SK-MEL-5 (cell line): Measurements from ENCODE around the gene FGGY. TPM values are rescaled to one million over a fixed set of nuclear protein-coding genes. Genes with fewer than 3 reads are reported as not detected.

Source experiments
- DNase-seq: peaks from one replicate; pipeline ENCODE4 v3.0.0-alpha.2; 2016; ENCODE audit warnings: low read depth, low spot score
- in situ Hi-C: cut with HindIII; loops from 2 replicates; pipeline ENCODE4 v1.10.0; 2016; ENCODE audit warnings: low sequenced_read_pairs, high pct_unique_total_duplicates, low pct_unique_long_range_greater_than_20kb
- total RNA-seq: library from RNA; depleted of rRNA; stranded (reverse); fragments of >200 nt; shearing (Covaris generic); gene quantifications from 2 replicates; pipeline ENCODE4 v1.2.3, GENCODE V29; 2014

The FGGY gene
- total RNA-seq, 1 experiment from 2014 or later = 12.0 TPM

DNA sequence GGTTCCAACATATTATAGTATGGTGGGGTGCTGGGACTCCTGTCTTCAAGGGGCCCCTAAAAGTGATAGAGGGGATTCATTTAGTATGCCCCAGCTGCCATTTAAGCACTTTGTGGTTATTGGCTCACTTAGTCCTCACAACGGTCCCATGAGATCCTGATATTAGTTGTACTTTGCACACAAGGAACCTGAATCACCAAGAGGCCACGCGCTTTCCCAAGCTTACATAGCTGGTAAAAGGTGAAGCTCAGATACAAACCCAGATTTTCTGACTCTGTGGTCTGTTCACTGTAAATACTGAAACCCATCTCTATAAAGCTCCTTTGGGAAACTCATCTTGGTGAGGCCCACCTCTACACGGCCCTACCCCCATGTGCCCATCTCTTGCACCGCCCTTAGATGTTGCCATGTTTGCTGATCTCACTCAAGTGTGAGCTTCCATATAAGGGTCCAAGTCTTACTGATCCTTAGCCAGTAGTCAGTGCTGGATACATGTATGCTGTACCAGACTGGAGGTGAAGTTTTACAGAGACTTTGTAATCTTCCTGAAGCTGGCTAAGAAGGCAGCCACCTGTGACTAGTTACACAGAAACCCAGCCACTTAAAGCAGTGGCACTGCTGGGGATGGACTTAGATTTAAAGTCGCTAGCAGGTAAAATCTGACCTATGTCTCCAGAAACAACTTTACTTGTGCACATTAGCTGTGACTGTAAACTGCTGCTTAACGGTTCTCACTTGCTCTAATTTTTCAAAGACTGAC lies 393.5 kb downstream of the FGGY start:
- DNase-seq = no peak
- in situ Hi-C loops = no loop called here

DNA sequence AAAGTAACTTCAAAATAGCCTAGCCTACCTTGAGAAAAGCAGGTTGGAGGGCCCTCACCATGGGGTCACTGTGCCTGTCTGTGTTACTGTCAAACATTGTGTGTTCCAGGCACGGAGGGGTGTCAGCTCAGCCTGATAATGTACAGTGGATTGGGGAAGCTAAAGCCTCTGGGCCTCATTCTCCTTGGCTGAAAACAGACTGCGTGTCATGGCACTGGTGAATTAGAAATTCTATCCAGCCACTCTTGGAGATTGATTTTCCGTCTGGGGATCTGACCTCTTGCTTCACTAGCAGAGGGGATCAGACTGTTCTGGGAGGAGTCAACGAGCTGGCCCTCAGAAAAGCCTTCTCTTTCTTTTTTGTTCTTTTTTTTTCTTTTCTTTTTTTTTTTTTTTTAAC lies 394.4 kb downstream of the FGGY start:
- in situ Hi-C loops = no loop called here
- DNase-seq = no peak

DNA sequence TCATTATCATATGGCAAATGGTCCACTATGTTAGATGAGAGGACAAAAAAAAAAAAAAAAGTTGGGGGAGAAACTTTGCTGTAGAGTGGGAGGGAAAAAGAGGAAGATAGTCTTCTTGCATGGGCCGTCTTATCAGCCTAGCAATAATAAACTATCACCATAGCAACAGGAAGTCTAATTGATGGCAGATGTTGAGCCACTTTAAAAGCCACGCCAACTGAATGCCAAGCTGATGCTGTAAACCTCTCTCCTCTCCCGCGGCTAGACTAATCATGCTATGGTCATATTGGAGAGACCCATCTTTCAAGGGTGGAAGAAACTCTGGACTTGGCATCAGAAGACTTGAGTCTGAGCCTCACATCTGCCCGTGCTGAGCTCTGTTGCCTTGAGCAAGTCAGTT lies 395.7 kb downstream of the FGGY start:
- no peak for DNase-seq
- in situ Hi-C loops = no loop called here

DNA sequence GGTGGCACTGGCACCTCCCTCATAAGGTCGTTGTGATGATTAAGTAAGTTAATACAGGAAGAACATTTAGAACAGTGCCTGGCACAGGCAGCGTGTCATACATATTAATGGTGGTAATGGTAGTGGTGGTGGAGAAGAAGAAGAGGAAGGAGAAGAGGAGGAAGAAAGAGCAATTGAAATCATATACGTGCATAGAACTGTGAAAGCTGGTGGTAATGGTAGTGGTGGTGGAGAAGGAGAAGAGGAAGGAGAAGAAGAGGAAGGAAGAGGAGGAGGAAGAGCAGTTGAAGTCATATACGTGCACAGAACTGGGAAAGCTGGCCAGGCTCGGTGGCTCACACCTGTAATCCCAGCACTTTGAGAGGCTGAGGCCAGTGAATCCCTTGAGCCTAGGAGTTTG lies 396.5 kb downstream of the FGGY start:
- DNase-seq = no peak
- in situ Hi-C loops = no loop called here

DNA sequence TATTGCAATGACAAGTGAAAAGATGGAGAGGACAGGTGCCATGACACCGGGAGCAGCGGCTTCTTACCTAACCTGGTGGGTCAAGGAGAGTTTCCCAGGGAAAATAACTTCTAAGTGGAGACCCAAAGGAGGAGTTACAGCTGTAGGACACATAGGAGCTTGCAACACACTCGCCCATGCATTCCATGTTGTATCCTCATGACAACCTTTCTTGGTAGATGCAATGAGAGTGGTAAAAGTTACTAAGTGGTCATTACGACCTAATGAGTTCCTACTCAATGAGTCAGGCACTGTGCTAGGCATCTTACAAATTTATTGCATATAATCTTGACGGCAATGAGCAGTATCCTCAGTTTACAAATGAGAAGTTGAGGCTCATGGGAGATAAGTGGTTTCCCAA lies 398.4 kb downstream of the FGGY start:
- in situ Hi-C loops = no loop called here

DNA sequence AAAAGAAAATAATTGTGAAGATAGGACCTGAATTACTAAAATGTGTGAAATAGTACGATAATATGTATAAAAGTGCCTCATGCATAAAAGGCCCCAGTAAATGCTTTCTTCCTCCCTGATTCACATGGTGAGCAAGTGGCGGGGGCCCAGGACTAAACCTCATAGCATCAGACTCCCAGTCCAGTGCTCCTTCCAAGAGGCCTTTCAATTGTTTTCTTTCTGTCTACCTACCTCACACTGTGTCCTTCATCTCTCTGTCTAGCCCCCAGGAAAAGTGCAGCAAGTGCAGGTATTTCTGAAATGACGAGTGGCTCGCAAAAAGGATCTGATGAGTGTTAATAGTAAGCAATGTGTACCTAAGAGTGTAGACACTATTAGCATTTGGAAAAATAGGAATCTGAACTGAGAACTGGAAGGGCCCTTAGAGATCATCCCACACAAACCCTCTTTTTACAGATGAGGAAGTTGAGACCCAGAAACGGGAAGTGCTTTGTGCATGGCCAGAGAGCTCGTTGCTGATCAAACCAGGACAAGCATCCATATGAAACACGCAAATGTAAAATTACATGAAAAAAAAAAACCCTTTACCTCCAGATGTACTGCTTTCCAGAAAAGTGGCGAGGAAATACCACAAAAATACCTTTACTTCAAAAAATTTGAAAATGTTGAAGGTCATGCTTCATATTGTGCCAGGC lies 399.7 kb downstream of the FGGY start:
- no peak for DNase-seq
- in situ Hi-C loops = no loop called here

More for the DNA sequence above, 398.4 kb downstream of the FGGY start:
- DNase-seq = no peak

DNA sequence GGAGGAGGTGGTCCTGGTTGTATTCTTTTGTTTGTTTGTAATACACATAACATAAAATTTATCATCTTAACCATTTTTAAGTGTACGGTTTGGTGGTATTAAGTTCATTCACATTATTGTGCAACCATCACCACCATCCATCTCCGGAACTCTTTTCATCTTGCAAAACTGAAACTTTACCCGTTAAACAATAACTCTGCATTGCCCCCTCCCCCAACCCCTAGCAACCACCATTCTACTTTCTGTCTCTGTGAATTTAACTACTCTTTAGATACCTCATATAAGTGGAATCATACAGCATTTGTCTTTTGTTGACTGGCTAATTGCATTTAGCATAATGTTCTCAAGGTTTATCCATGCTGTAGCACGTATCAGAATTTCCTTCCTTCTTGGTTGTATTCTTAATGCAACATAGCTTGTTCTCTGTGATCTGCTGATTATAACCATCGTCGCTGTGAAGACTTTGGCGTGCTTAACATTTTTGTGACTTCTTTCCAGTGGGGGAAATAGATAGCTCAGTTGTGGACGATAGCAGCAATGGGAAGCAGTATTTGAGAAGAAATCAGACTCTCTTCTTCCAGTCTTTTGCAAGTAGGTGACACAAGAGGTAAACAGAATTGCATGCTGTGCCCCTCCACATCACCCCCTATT lies 400.4 kb downstream of the FGGY start:
- no peak for DNase-seq
- in situ Hi-C loops = no loop called here

DNA sequence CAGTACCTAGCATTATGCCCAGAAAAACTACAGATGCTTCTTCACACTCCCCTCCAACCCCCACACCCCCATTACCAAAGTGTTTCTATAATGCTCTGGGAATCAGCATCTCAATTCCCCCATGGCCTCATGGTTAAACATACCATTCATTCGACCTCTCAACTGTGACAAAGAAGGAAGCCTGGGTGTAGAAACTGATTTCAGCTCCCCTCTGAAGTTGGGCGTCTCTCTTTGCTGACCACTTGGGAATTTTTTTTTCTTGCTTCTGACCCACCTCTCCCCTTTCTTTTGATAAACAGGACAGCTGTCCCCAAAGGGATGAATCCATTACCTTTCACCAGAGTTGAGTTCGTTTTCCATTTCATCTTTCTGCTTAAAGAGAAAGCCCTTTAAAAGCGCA lies 401.5 kb downstream of the FGGY start:
- no peak for DNase-seq
- in situ Hi-C loops = no loop called here

DNA sequence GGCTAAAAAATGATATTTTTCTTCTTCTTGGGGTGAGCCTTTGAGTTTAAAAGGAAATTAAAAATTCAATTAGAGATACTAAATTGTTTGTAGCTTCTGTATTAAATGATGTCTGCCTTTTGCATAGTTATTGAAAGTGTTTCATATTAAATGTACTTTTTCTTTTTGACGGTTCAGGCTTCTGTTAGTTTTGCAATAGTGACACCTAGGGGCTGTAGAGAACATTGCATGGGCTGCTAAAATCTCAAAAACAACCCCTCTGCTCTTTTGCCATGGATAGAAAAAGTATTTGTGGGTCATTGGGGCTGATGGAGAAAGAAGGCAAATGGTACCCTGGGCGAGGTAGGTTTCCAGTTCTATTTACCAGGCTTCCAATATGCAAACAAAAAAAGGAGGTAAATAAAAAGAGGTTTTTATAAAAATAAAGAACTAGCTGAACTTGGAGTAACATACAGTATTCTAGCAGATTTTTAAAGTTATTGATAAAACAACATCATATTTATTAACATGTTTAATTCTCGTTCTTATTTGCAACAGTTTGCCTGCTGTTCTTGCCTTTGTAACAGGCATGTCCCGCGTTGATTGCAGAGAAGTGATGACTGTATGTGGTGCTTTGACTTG lies 402.4 kb downstream of the FGGY start:
- peak; percentile 61 for DNase-seq
- in situ Hi-C loops = no loop called here

DNA sequence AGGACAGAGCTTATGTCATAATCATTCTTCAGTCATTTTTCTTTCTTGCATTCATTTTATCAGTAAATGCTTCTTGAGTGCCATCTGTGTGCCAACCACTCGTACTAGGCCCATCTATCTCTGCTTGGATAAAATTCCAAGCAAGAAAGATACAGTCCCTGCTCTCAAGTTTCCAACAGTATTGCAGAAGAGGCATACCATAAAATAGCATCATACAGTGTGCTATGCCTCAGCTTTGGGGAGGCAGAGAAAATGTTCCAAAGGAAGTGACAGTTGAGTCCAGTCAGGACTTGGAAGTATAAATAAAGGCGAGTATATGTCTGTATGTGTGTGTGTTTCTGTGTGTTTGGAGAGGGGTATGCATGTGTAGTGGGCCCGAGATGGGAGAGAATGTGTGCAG lies 404.5 kb downstream of the FGGY start:
- no peak for DNase-seq
- in situ Hi-C loops = no loop called here

DNA sequence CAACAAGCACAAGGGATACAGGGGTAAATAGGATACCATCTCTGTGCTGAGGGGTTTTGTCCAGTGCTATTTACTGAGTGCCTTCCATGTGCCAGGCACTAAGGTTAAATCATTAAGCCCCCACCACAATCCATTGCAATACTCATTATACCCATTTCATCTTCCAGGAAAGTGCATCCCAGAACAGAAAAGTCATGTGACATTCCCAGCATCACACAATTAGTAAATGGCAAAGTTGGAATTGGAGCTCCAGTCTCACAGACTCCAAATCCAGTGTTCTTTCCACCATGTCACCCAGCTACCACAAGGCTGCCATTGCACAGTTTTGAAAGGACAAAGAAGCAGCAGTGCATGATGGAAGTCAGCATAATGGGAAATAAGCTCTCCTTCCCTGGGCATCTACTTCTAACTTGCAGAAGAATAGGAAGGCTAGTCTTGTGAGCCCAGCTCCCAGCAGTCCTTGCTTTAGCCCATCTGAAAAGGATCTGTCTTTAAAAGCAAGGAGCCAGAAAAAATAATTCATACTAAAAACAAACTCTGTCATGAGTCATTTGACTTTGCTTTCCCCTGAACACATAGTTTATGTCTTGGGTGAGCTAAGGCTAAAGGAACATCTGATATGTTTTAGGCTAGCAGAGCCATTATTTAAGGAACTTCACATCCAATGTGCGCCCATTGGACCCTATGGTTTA lies 406.5 kb downstream of the FGGY start:
- no peak for DNase-seq
- in situ Hi-C loops = no loop called here

DNA sequence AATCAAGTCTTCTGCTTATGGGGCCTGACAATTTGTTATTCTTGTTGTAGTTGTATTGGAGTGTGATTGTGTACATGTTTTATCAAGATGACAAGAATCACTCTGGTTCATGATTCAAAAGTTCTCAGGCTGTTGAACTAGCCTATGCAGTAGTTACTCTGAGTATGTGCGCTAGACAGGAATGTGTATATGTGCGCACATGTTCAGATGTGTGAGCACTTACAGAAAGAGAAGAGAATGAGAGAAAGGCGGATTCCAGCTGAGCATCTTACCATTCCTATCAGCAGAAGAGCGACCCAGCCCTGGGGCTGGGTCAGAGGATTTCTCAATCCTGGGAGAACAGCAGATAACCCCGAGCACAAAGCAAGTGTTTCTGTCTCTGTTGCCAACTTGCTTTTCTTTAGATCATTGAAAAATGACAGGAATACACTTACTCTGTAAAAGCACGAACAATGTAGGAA lies 407.1 kb downstream of the FGGY start:
- in situ Hi-C loops = no loop called here
- DNase-seq = no peak

DNA sequence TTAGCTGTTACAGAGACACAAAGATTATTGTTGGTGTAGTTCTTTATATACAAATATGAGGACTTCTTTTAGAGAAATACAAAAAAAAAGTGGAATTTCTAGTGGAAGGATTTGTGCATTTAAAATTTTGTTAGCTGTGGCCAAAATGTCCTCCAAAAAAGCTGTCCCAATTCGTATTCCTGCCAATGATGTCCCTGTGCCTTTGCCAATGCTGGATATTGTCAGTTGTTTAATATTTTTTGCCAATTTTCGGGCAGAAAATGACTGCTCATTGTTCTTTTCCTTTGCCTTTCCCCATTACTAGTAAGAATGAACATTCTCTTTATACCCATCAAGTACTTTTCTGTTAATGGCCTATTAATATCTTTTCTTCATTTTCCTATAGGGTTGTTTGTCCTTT lies 407.8 kb downstream of the FGGY start:
- no peak for DNase-seq
- in situ Hi-C loops = no loop called here

DNA sequence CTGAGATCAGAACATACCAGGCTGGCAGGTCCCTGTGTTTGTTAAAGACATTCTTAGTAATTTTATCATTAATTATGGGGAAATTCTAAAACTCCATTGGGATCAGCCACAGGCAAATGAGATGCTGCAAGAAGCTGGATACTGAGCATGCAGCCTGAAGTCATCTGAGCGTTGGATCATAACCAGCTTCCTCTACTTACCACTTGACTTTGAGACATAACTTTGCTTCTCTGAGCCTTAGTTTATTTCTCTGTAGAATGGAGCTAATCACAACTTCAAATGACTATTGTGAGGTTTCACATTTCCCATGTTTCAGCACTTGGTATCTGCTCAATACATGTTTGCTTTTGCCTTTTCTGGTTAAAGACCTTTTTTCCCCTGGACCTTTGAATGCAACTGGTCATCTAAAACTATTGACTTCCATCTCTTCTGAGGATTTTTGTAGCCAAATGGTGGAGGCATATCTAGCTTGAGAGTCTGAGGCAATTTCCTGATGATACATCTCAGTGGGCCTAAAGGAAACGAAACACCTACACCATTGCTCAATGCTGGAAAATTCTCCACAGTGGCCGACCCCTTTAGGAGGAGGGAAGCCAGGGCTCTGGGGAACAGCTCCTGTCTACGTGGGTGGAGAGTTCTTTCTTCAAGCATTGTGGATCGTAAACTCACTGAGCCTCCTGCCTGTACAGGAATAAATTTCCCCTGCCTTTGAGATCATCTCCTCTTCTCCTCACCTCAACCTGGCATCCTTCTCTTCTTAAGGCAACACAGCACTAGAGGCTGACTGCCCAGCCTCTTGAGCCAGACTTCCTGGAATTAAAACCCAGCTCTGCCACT lies 408.8 kb downstream of the FGGY start:
- DNase-seq = no peak
- in situ Hi-C loops = no loop called here

DNA sequence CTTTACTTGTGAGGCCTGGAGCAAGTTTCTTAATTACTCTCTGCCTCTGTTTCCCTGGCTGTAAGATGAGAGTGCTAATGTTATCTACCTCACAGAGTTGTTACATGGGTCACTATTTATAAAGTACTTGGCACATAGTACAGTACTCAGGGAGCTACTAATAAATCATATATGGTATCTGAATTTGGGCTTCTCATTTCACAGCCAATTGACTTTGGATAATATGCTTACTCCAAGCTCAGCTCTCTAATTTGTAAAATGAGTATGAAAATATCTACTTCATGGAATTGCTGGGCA lies 409.4 kb downstream of the FGGY start:
- in situ Hi-C loops = no loop called here
- no peak for DNase-seq

DNA sequence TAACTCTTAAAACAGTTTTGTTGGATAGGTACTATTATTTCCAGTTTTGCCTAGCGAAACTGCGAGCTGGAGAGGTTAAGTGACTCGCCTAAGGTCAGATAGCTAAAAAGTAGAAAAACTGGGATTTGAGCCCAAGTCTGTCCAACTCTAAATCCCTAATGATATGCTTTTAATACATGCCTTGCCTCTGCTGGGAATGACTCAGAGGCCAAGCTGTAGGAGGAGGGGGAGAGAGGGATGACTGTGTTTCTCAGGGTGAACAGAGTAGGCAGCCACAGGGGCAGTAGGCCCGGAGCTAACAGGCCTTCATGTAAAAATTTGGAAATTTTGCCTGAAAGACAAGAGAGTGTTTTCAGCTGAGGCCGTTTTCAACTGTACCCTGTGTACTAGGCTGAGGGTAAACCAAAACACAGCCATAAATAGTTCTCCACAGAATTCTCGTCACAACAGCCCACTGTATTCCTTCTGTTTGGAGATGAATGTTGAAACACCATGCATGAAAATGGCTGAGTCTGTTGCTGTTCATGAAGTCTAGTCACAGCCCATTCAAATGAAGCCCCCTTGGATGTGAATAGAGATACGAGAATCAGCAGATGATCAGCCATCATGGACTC lies 410.4 kb downstream of the FGGY start:
- in situ Hi-C loops = no loop called here
- DNase-seq = peak; percentile 19

DNA sequence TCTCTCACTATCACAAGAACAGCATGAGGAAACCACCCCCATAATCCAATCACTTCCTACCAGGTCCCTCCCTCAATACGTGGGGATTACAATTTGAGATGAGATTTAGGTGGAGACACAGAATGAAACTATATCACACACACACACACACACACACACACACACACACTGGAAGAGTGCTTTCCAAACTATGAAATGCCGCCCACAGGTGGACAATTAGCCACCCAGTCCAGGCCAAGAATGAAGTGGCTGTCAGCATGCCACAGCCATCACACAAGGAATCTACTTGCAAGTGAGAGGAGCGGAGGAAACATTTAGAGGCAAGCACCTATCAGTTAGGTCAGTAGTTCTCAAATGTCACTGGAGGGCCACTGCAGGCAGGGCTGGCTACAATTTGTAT lies 412.4 kb downstream of the FGGY start:
- in situ Hi-C loops = no loop called here

More for the DNA sequence above, 412.4 kb downstream of the FGGY start:
- no peak for DNase-seq
